ENCODE results near the gene PRRX2. TPM values are rescaled to one million over a fixed set of nuclear protein-coding genes. Genes with fewer than 3 reads are reported as not detected.

Gene PRRX2
- total and polyA plus RNA-seq, 2 of the 13 experiments (the other 11 are each of a cell fraction or from before 2014, with no cell fraction given) = 0.05 TPM; not detected in 1

- WGBS (ENCODE audit: low lambda C conversion rate) = no CpG with 5 or more reads among the region's 17 CpGs
- Histone ChIP-seq H3K27ac (ENCODE audit: extremely low read length, insufficient read depth, low read length) (no peak overlapping the region), H3K36me3 (replicated peaks in 1 of 2; ENCODE audit: control insufficient read depth in 1 of 2, insufficient read depth in 2 of 2, low read length in 2 of 2) (peaks cover 26 to 48% of the 10 kb centered on the region in 2 experiments; a peak in 4 of 5 replicates), H3K4me2 (ENCODE audit: low read depth, low read length) (no peak overlapping the region), H2AFZ (ENCODE audit: low read length) (no peak overlapping the region), H3K27me3 (ENCODE audit: control insufficient read depth in 1 of 2, insufficient read depth in 2 of 2, low read length in 2 of 2) (no peaks in the 10 kb centered on the region; a peak in 1 of 5 replicates), H3K4me1 (ENCODE audit: insufficient read depth, low read length) (peaks cover 22% of the 10 kb centered on the region), H3K9me3 (ENCODE audit: low read length) (no peaks in the 10 kb centered on the region), H3K4me3 (replicated peaks in 1 of 3; ENCODE audit: insufficient read depth in 1 of 3, low read depth in 2 of 3, low read length in 3 of 3) (no peak overlapping the region), H3K9ac (ENCODE audit: insufficient read depth, low read depth, low read length) (no peak overlapping the region), H4K20me1 (ENCODE audit: insufficient read depth, low read length) (peaks cover 10% of the 10 kb centered on the region; the same call in 1 of the 2 replicates), H3K79me2 (ENCODE audit: insufficient read depth, low read length) (peaks cover 23% of the 10 kb centered on the region)
- TF ChIP-seq KDM2A (CRISPR knock-in tag; IDR thresholded peaks at IDR 0.05; ENCODE audit: borderline replicate concordance, low read depth) (peak; percentile 48), POLR2G (IDR thresholded peaks at IDR 0.05; ENCODE audit: low read depth, low read length) (no peak), SRSF4 (IDR thresholded peaks at IDR 0.05; ENCODE audit: low read depth, low read length, poor library complexity, severe bottlenecking) (no peak), RNF2 (conservative IDR thresholded peaks at IDR 0.05; ENCODE audit: low read depth) (no peak), RBFOX2 (IDR thresholded peaks at IDR 0.05; ENCODE audit: low read depth, low read length) (peak; percentile 47; the same call in 1 of the 2 replicates), POLR2A (IDR thresholded peaks at IDR 0.05; ENCODE audit: insufficient read depth in 1 of 2, low read depth in 2 of 2, low read length in 2 of 2) (0 out of 4 replicates have a peak, but pooled peaks of 1 of the 2 experiments have one; percentile 30), FOXO1 (CRISPR knock-in tag; IDR thresholded peaks at IDR 0.05) (no peak), ZBTB33 (CRISPR knock-in tag; IDR thresholded peaks at IDR 0.05) (peak; percentile 28; the same call in 1 of the 2 replicates), ZNF768 (CRISPR knock-in tag; IDR thresholded peaks at IDR 0.05) (0 out of 2 replicates have a peak, but pooled peaks have one; percentile 8), SUZ12 (IDR thresholded peaks at IDR 0.05; ENCODE audit: low read depth, low read length) (no peak), HMG20B (CRISPR knock-in tag; conservative IDR thresholded peaks at IDR 0.05) (no peak), KAT2B (IDR thresholded peaks at IDR 0.05; ENCODE audit: borderline replicate concordance, low read depth, low read length) (no peak), ZC3H13 (CRISPR knock-in tag; IDR thresholded peaks at IDR 0.05) (0 out of 2 replicates have a peak, but pooled peaks have one; percentile 23), AGO2 (optimal IDR thresholded peaks at IDR 0.05; ENCODE audit: low read depth, low read length) (peak; percentile 93), ZNF24 (IDR thresholded peaks at IDR 0.05) (no peak), ZNF318 (CRISPR knock-in tag; IDR thresholded peaks at IDR 0.05) (no peak)
- DNase-seq (ENCODE audit: low spot score) (no peak), ATAC-seq (no peak), FAIRE-seq (no peak)
- BruUV-seq (replicated peaks) = no TSS peak
- POLR2A ChIA-PET = interaction anchor here (1.3 to 1.5 kb wide), 2 partner anchors 12 kb away, joined by 3 to 4 read pairs; no protein-coding TSS in a partner anchor
- intact Hi-C loops (cut with micrococcal nuclease; ENCODE audit: unreplicated experiment) = no loop called here
- CTCF ChIA-PET (ENCODE audit: low intra/inter-chr PET ratio, low total read pairs) = no interaction called here
- in situ Hi-C loops (cut with HindIII; ENCODE audit: extremely low pct_ligation_motif_present, low pct_unique_long_range_greater_than_20kb) = no loop called here
Measured at GRCh38 chr9:129639034-129639630, 26.3 kb upstream of the PRRX2 start.

Data from HepG2 (cell line).